Neural cell (in vitro differentiated cells): Measurements from ENCODE around the gene SLC2A8. TPM values are rescaled to one million over a fixed set of nuclear protein-coding genes. Genes with fewer than 3 reads are reported as not detected.

Experiments used
- H2AFZ ChIP-seq: fragments of 200-600, 300-800 bp; sonication (generic), shearing (Covaris generic); 2 replicates; pipeline ENCODE4 v1.6.0; 2014; ENCODE audit warnings: low read depth, mild to moderate bottlenecking, antibody characterized with exemption, low read length, moderate library complexity
- H3F3A ChIP-seq: fragments of 200-600 bp; shearing (Covaris generic); 2 replicates; pipeline ENCODE4 v1.6.1; 2016; ENCODE audit warnings: mild to moderate bottlenecking, moderate library complexity, mixed read lengths, antibody characterized with exemption, low read length; ENCODE audit not compliant: insufficient read depth, poor library complexity, severe bottlenecking
- H3K27ac ChIP-seq: fragments of 200-600, 300-800 bp; sonication (generic), shearing (Covaris generic); 2 replicates; pipeline ENCODE4 v1.5.1; 2014; ENCODE audit warnings: mild to moderate bottlenecking, low read length, moderate library complexity
- H3K27me3 ChIP-seq: fragments of 300-800, 200-600 bp; sonication (generic), shearing (Covaris generic); 2 replicates; pipeline ENCODE4 v1.6.0; 2014; ENCODE audit warnings: mild to moderate bottlenecking, low read depth, low read length, moderate library complexity; ENCODE audit not compliant: insufficient read depth
- H3K36me3 ChIP-seq: fragments of 300-800, 200-600 bp; sonication (generic), shearing (Covaris generic); 2 replicates; pipeline ENCODE4 v1.5.1; 2014; ENCODE audit warnings: mild to moderate bottlenecking, antibody characterized with exemption, low read length, moderate library complexity; ENCODE audit not compliant: insufficient read depth
- H3K4me2 ChIP-seq: fragments of 300-800, 200-600 bp; sonication (generic), shearing (Covaris generic); 2 replicates; pipeline ENCODE4 v1.6.0; 2014; ENCODE audit warnings: mild to moderate bottlenecking, low read length
- H3K4me3 ChIP-seq: fragments of 300-800, 200-600 bp; sonication (generic), shearing (Covaris generic); 2 replicates; pipeline ENCODE4 v1.5.1; 2014; ENCODE audit warnings: mild to moderate bottlenecking, low read length, moderate library complexity
- H3K79me2 ChIP-seq: fragments of 200-600 bp; shearing (Covaris generic); replicated peaks from 2 replicates; pipeline ENCODE4 v1.6.0; 2014; ENCODE audit warnings: mild to moderate bottlenecking, low read length, moderate library complexity; ENCODE audit not compliant: insufficient read depth
- H3K9ac ChIP-seq: fragments of 300-800, 200-600 bp; sonication (generic), shearing (Covaris generic); 2 replicates; pipeline ENCODE4 v1.6.1; 2016; ENCODE audit warnings: mild to moderate bottlenecking, low read length, mixed read lengths
- H3K9me2 ChIP-seq: fragments of 200-600 bp; shearing (Covaris generic); 2 replicates; pipeline ENCODE4 v1.6.1; 2016; ENCODE audit warnings: mild to moderate bottlenecking, low read length, mixed read lengths; ENCODE audit not compliant: insufficient read depth
- H3K9me3 ChIP-seq: fragments of 200-600, 300-800 bp; sonication (generic), shearing (Covaris generic); 2 replicates; pipeline ENCODE4 v1.6.1; 2016; ENCODE audit warnings: mild to moderate bottlenecking, mixed run types, low read length, moderate library complexity, mixed read lengths
- H4K20me1 ChIP-seq: fragments of 200-600 bp; shearing (Covaris generic); 2 replicates; pipeline ENCODE4 v1.6.1; 2016; ENCODE audit warnings: mild to moderate bottlenecking, mixed run types; ENCODE audit not compliant: insufficient read depth
- CTCF ChIP-seq: fragments of 450-650 bp; IDR thresholded peaks from 2 replicates; pipeline ENCODE4 v1.5.1; 2014; ENCODE audit warnings: antibody characterized with exemption, mild to moderate bottlenecking, moderate library complexity; ENCODE audit not compliant: poor library complexity, severe bottlenecking
- EP300 ChIP-seq: fragments of 450-650 bp; conservative IDR thresholded peaks from 2 replicates; pipeline ENCODE4 v1.6.1; 2014; ENCODE audit warnings: antibody characterized with exemption, mild to moderate bottlenecking, moderate library complexity; ENCODE audit not compliant: poor library complexity, severe bottlenecking
- EZH2 ChIP-seq: fragments of 200-600, 300-800 bp; shearing (Covaris generic), sonication (generic); IDR thresholded peaks from 2 replicates; pipeline ENCODE4 v1.6.1; 2014; ENCODE audit warnings: antibody characterized with exemption, low read length, borderline replicate concordance, mild to moderate bottlenecking; ENCODE audit not compliant: insufficient read depth, poor library complexity, severe bottlenecking
- MXI1 ChIP-seq: fragments of 450-650 bp; conservative IDR thresholded peaks from 2 replicates; pipeline ENCODE4 v1.6.1; 2014; ENCODE audit warnings: antibody characterized with exemption, mild to moderate bottlenecking; ENCODE audit not compliant: poor library complexity, severe bottlenecking
- POLR2AphosphoS5 ChIP-seq: IDR thresholded peaks from 2 replicates; pipeline ENCODE4 v1.6.1; 2012
- RAD21 ChIP-seq: fragments of 450-650 bp; conservative IDR thresholded peaks from 2 replicates; pipeline ENCODE4 v1.6.1; 2014; ENCODE audit warnings: antibody characterized with exemption, mild to moderate bottlenecking, moderate library complexity
- SMC3 ChIP-seq: fragments of 450-650 bp; conservative IDR thresholded peaks from 2 replicates; pipeline ENCODE4 v1.6.1; 2014; ENCODE audit warnings: antibody characterized with exemption, mild to moderate bottlenecking, moderate library complexity; ENCODE audit not compliant: poor library complexity
- TAF1 ChIP-seq: IDR thresholded peaks from 2 replicates; pipeline ENCODE4 v1.6.1; 2012; ENCODE audit warnings: low read depth
- polyA plus RNA-seq: library from polyadenylated mRNA; depleted of rRNA; stranded (reverse); fragments of >200 nt; gene quantifications from 2 replicates; pipeline ENCODE4 v1.2.3, GENCODE V29; 2014
- TF ChIP-seq, protein P1 (sequence below): IDR thresholded peaks from 2 replicates; pipeline ENCODE4 v1.6.1; 2012; ENCODE audit warnings: borderline replicate concordance

The SLC2A8 gene
- polyA plus RNA-seq, 1 donor from 2014 or later, result 10.2 TPM

GRCh38 chr9:127349483-127350113 lies 47.4 kb upstream of the SLC2A8 start:
- TF ChIP-seq CTCF (no peak), POLR2AphosphoS5 (no peak), MXI1 (no peak), EP300 (no peak), EZH2 (no peak), RAD21 (no peak), TAF1 (no peak), SMC3 (no peak)
- TF ChIP-seq, protein P1, sequence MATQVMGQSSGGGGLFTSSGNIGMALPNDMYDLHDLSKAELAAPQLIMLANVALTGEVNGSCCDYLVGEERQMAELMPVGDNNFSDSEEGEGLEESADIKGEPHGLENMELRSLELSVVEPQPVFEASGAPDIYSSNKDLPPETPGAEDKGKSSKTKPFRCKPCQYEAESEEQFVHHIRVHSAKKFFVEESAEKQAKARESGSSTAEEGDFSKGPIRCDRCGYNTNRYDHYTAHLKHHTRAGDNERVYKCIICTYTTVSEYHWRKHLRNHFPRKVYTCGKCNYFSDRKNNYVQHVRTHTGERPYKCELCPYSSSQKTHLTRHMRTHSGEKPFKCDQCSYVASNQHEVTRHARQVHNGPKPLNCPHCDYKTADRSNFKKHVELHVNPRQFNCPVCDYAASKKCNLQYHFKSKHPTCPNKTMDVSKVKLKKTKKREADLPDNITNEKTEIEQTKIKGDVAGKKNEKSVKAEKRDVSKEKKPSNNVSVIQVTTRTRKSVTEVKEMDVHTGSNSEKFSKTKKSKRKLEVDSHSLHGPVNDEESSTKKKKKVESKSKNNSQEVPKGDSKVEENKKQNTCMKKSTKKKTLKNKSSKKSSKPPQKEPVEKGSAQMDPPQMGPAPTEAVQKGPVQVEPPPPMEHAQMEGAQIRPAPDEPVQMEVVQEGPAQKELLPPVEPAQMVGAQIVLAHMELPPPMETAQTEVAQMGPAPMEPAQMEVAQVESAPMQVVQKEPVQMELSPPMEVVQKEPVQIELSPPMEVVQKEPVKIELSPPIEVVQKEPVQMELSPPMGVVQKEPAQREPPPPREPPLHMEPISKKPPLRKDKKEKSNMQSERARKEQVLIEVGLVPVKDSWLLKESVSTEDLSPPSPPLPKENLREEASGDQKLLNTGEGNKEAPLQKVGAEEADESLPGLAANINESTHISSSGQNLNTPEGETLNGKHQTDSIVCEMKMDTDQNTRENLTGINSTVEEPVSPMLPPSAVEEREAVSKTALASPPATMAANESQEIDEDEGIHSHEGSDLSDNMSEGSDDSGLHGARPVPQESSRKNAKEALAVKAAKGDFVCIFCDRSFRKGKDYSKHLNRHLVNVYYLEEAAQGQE, result no peak
- no peaks in the 10 kb centered on the region for H3K79me2 ChIP-seq
- no peak overlapping the region for H3K4me3 ChIP-seq
- H3K36me3 ChIP-seq, result no peaks in the 10 kb centered on the region
- no peaks in the 10 kb centered on the region for H3K9me2 ChIP-seq
- no peaks in the 10 kb centered on the region for H3K27me3 ChIP-seq
- H2AFZ ChIP-seq, result no peak overlapping the region
- no peak overlapping the region for H3K4me2 ChIP-seq
- H3K27ac ChIP-seq, result no peak overlapping the region
- H3K9me3 ChIP-seq, result no peaks in the 10 kb centered on the region
- no peaks in the 10 kb centered on the region for H3F3A ChIP-seq
- no peak overlapping the region for H3K9ac ChIP-seq
- H4K20me1 ChIP-seq, result no peaks in the 10 kb centered on the region

- Histone ChIP-seq H2AFZ (peak overlapping the region; percentile 8), H3K9me3 (no peaks in the 10 kb centered on the region), H3K27me3 (no peaks in the 10 kb centered on the region), H3K9ac (no peak overlapping the region), H3K79me2 (no peaks in the 10 kb centered on the region), H3K4me2 (peak overlapping the region; percentile 3), H3K27ac (no peak overlapping the region), H4K20me1 (no peaks in the 10 kb centered on the region), H3F3A (no peaks in the 10 kb centered on the region), H3K4me3 (no peak overlapping the region), H3K36me3 (no peaks in the 10 kb centered on the region), H3K9me2 (no peaks in the 10 kb centered on the region)
- TF ChIP-seq POLR2AphosphoS5 (no peak), EP300 (peak; percentile 16)
Measured at GRCh38 chr9:127351182-127352166, 45.5 kb upstream of the SLC2A8 start.
